Subcutaneous adipose tissue (tissue), 4 donors: ENCODE results near the gene LSG1. TPM values are rescaled to one million over a fixed set of nuclear protein-coding genes. Genes with fewer than 3 reads are reported as not detected.

Source experiments
- total RNA-seq, 4 donors: library from RNA; depleted of rRNA; stranded (reverse); fragments of >200 nt; gene quantifications; one replicate each; pipeline ENCODE4 v1.1.0, GENCODE V29; 2016
- TF ChIP-seq, protein P1 (sequence below): fragments of 450-650 bp; IDR thresholded peaks from one replicate; pipeline ENCODE4 v1.5.1; 2016; ENCODE audit warnings: low read depth, mild to moderate bottlenecking, control low read depth, antibody characterized with exemption, moderate library complexity

LSG1 gene
- total RNA-seq, 4 donors from 2014 or later, result 27.5 to 49.9 (median 38.9) TPM

DNA sequence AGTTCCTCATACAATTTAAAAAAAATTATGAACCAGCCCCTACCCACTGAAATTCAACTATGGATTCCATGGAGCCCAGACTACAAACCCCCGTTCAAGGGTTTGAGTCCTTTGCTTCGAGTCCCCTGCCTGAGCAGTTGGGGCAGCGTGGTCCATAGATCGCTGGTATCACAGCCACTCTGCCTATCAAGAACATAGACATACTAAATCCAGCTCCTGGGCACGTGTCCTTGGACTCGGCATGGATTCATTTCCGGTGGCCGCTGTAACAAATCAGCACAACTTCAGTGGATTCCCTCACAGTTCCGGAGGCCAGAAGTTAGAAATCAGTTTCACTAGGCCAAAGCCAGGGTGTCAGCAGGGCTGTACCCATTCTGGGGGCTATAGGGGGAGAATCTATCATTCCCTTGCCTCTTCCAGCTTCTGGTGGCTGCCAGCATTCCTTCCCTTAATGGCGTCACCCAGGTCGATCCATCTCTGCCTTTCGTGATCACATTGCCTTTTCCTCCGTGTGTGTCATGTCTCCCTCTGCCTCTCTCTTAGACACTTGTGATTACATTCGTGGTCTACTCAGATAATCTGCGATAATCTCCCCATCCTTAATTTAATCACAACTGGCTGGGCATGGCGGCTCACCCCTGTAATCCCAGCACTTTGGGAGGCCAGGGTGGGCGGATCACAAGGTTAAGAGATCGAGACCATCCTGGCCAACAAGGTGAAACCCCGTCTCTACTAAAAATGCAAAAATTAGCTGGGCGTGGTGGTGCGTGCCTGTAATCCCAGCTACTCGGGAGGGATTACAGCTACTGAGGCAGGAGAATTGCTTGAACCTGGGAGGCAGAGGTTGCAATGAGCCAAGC is 34.2 kb downstream of the LSG1 start:
- TF ChIP-seq, protein P1, sequence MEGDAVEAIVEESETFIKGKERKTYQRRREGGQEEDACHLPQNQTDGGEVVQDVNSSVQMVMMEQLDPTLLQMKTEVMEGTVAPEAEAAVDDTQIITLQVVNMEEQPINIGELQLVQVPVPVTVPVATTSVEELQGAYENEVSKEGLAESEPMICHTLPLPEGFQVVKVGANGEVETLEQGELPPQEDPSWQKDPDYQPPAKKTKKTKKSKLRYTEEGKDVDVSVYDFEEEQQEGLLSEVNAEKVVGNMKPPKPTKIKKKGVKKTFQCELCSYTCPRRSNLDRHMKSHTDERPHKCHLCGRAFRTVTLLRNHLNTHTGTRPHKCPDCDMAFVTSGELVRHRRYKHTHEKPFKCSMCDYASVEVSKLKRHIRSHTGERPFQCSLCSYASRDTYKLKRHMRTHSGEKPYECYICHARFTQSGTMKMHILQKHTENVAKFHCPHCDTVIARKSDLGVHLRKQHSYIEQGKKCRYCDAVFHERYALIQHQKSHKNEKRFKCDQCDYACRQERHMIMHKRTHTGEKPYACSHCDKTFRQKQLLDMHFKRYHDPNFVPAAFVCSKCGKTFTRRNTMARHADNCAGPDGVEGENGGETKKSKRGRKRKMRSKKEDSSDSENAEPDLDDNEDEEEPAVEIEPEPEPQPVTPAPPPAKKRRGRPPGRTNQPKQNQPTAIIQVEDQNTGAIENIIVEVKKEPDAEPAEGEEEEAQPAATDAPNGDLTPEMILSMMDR, result no peak

DNA sequence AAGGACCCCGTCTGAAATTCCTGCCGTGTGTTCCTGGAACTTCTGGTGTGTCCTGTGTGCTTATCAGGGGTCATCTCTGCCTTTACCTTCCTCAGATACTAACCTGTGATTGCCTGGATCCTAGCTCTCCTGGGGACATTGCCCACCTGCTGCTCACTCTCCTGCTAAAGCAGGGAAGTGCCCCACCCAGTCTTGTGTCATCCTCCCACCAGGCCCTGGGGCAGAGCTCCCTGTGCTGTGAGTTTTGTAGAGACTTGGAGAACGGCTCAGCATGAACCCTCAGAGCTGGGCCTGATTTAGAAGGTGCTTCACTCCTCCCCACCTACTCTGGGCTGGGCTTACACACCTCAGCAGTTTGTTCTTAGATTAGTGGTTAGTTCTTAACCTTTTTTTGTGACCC is 34.9 kb downstream of the LSG1 start:
- TF ChIP-seq, protein P1, result no peak

DNA sequence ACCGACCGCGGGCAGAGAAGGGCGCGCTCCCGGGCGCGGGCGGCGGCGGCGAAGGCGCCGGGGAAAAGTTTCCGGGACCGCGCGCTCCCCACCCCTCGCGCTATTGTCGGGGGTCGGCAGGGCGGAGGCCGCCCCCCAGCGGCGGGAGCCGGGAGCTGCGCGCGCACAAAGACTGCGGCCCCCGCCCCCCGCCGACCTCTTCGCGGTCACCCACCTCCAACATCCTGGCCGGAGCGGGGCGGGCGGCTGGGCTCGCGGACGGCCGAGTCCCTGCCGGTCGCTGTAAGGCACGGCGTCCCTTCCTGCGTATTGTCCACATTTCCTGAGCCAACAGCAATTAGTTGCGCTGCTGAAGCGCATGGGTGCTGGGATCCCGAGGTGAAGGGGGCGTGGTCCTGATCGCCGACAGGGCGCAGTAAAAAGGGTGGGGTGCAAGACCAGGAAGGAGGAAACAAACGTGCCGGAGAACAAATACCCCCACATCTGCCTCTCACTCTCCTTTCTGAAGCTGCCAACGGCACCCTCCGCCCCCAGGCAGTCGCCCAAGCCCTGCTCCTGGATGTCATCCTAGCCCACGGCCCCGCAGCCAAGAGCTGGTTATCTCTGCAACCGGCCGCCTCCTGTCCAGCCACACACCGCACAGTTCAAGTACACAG is 38.5 kb downstream of the LSG1 start, which contains the start of gene TMEM44:
TSS of gene TMEM44 (minus strand) at position 71 of the 656 bp plus-strand sequence. CDS start 204 bp downstream, outside the sequence.
- TF ChIP-seq, protein P1, result no peak

DNA sequence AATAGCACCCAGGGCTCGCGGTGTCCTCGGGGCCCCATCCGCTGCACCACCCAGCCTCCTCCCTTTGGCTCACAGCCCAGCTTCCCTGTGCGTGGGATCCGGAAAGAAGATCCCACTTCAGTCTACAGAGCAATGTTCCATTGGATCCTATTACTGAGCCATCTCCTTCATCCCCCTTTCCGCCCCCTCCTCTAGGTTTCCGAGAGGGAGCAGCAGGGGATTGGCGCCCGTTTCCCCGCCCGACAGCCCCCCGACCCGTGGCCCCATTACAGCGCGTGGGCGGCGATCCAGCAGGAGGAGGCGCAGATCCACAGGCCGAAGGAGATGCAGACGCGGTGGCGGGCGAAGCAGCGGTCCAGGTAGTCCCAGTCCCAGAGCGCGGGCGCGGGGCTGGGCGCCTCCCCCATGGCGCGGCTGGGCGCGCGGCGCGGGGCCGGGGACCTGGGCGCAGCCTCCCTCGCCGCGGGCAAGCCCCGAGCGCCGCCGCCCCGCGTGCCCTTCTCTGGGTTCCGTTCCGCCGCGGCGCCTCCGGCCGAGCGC is 39.1 kb downstream of the LSG1 start:
- TF ChIP-seq, protein P1, result no peak

DNA sequence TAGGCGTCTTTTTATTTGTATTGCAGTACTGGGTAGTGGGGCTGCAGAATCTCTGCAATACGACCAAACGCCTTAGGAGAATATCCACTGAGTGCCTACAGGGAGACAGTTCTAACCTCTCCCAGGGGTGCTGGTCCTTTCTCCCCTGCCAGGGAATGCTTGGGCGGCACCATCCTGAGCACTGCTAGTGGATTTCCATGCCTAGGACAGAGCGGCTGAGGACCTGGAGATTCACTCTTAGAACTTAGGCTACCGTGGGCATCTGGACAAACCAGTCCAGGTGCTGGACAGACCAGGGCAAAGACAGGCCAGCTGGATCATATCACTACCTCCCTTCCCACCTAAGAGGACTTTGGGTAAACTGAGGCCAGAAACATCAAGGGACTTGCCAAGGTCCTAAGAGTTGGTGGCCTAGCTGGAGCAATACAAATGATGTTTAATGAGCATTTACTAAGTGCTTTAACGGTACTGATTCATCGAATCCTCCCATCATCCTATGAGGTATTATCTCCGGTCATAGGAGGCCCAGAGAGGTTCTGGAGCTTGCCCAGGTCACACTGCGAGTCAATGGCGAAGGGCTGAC is 39.7 kb downstream of the LSG1 start:
- TF ChIP-seq, protein P1, result no peak

DNA sequence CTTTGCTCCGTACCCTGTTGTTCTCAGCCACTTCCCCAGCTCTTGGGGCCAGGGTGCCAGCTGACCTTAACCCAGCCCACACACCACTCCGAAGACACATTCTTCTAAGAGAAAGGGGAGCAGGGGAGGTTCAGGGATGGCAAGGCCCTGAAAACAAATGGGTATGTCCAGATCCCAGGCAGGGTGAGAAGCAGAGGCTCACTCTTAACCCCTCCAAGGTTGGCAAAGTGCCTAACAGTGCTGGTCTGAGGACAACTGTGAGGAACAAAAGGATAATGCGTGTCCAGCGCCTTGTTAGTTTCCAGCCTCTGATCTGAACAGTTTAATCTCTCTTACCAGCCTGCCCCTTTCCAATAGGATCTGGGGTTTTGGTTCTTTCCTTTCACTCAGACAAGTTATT is 40.3 kb downstream of the LSG1 start:
- TF ChIP-seq, protein P1, result no peak

DNA sequence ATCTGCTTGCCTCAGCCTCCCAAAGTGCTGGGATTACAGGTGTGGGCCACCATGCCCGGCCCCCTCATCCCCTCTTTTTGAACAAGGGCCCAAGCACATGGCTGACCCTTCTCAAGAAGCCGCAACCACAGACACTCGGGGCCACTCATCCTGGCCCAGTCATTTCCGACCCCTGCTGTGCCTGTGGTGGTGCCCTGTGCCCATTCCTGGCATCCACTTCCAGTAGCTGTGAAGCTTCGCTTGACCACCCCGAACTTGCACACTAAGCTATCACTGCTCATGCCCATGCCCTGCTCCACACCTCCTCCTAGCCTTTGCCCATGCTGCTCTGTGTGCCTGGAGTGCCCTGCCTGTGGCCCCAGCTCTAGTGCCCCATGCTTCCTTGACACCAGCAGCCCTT is 47.0 kb downstream of the LSG1 start:
- TF ChIP-seq, protein P1, result no peak
